Fibroblast of pulmonary artery (primary cell): ENCODE measurements around the gene PLA2G1B.
A peak's percentile ranks its signal among the peaks of the same experiment; 100 is the strongest.

Source experiments
- DNase-seq: peaks from one replicate; pipeline ENCODE4 v3.0.0-alpha.2; 2010; ENCODE audit warnings: low read depth
- H3K4me3 ChIP-seq: replicated peaks from 2 replicates; pipeline ENCODE4 v1.5.1; 2011; ENCODE audit warnings: low read depth, mild to moderate bottlenecking, control low read depth, low read length, moderate library complexity
- TF ChIP-seq, protein P1 (sequence below): IDR thresholded peaks from 2 replicates; pipeline ENCODE4 v1.5.1; 2011; ENCODE audit warnings: mild to moderate bottlenecking, control low read depth, low read length, inconsistent platforms; ENCODE audit errors: missing control alignments

PLA2G1B gene

DNA sequence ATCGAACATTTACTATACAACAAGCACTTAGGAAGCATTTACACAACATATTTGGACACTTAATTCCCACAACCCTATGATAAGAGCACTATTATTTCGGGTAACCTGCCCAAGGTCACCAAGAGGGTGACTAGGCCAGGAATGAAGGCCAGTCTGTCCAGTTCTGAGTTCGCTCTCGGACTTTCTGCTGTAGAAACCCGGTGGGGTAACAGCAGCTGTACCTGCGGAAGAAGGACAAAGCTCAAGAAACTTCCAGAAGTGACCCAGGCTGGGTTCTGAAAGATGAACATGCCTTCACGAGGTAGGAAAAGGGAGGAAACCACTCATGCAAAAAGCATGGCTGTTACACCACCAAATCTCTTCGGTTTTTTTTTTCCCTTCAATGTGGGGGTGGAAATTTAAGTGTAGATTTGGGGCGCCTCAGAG, 10.8 kb downstream of the PLA2G1B start:
- TF ChIP-seq, protein P1, sequence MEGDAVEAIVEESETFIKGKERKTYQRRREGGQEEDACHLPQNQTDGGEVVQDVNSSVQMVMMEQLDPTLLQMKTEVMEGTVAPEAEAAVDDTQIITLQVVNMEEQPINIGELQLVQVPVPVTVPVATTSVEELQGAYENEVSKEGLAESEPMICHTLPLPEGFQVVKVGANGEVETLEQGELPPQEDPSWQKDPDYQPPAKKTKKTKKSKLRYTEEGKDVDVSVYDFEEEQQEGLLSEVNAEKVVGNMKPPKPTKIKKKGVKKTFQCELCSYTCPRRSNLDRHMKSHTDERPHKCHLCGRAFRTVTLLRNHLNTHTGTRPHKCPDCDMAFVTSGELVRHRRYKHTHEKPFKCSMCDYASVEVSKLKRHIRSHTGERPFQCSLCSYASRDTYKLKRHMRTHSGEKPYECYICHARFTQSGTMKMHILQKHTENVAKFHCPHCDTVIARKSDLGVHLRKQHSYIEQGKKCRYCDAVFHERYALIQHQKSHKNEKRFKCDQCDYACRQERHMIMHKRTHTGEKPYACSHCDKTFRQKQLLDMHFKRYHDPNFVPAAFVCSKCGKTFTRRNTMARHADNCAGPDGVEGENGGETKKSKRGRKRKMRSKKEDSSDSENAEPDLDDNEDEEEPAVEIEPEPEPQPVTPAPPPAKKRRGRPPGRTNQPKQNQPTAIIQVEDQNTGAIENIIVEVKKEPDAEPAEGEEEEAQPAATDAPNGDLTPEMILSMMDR, result no peak
- peak overlapping the region; percentile 78 for H3K4me3 ChIP-seq
- DNase-seq, result no peak

DNA sequence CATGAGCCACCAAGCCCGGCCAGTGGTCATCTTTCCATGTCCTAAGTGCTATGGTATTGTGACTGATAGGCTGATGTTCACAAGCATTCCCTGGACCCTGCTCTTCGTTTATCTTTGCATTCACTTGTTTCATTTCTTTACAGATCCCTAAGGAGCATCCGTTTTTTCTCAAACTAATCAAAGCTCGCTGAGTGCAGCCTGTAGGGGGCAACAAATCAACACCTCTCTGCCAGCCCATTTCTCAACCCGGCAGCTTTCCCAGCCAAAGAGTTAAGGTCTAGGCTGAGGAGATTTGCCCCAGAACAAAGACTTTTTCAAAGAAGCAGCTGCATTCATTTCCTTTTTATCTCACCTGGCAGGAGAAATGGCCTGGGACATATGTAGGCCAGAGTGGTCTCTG, 13.4 kb downstream of the PLA2G1B start:
- DNase-seq, result no peak
- TF ChIP-seq, protein P1, result peak; percentile 28
- no peak overlapping the region for H3K4me3 ChIP-seq

DNA sequence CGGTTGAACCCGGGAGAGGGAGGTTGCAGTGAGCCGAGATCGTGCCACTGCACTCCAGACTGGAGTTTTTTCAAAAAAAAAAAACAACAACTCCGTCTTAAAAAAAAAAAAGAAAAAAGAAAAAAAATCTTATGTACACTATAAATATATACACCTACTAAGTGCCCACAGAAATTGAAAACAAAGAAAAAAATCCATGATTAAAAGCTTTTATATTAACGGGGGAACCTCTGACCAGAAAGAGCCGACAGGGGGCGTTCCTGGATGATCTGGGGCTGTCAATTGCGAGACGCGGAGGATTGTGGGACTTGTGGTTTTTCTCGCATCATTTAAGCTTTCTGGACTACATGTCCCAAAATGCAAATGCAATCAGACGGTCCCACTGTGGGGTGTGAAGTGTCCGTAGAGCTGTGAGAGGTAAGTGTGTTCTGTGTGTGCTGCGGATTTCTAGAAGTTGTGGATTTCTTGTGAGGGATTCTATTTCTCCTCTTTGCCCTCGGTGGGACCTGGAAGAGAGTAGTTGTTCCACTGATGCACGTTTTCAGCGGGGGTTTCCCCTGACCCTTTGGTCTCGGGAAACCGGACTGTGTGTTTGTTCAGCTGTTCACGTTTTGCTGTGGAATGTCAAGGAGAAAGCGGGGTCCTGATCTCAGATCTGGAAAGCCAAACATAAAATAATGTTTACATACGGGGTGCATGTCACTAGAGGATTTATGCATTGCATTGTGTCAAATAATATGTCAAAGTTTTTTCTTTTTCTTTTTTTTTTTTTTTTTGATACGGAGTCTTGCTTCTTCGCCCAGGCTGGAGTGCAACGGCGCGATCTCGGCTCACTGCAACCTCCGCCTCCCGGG, 25.4 kb downstream of the PLA2G1B start, which contains the start of gene SIRT4:
Gene SIRT4 (plus strand): TSS at position 360 of the 854 bp plus-strand sequence. CDS start 1,241 bp downstream, outside the sequence.
- DNase-seq, result peak; percentile 96
- peak within 1 kb of the TSS; percentile 76 for H3K4me3 ChIP-seq
- TF ChIP-seq, protein P1, result peak; percentile 74

DNA sequence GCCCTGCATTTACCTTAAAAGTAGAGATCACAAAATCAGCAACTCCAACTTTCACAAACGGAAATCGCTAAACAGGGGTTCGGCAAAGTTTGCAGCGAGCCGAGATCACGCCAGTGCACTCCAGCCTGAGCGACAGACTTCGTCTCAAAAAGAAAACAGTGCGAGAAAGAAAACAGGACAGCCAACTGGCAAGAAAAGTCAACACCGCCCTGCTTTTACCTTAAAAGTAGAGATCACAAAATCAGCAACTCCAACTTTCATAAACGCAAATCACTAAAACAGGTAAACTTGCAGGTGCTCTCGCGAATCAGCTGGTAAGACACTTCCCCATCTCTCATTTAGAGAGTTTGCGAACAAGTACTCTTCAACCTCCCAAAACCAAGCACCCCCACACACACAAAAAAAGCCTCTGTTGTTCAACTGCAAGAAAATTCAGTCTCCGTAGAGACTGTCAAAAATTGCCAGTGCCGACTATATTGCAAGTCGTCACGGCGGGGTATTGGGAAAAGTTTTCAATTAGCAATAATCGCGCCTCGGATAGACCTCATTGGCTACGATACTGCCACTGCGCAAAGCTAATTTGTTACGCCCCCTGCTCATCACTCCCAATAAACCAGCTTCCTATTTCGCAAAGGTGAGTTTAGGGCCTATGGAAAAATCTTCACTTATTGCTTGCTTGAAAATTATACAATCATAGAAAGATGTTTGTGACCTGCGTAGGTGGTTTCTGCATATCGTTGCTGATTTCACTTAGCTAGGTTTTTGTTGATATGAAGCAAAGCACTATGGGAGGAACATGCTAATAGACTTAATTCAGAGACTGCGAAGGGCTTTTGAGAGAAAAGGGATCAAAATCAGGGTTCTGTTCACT, 34.7 kb downstream of the PLA2G1B start, which contains the start of gene RNU4-1:
Gene RNU4-1 (minus strand): TSS at position 577 of the 871 bp plus-strand sequence.
- DNase-seq, result peak; percentile 96
- peak within 1 kb of the TSS; percentile 59 for H3K4me3 ChIP-seq
- TF ChIP-seq, protein P1, result no peak

DNA sequence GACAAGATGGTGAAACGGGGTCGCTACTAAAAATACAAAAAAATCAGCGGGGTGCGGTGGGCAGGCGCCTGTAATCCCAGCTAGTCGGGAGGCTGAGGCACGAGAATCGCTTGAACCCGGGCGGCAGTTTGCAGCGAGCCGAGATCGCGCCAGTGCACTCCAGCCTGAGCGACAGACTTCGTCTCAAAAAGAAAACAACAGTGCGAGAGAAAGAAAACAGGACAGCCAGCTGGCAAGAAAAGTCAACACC, 35.2 kb downstream of the PLA2G1B start:
- TF ChIP-seq, protein P1, result no peak
- H3K4me3 ChIP-seq, result peak overlapping the region; percentile 59
- no peak for DNase-seq

DNA sequence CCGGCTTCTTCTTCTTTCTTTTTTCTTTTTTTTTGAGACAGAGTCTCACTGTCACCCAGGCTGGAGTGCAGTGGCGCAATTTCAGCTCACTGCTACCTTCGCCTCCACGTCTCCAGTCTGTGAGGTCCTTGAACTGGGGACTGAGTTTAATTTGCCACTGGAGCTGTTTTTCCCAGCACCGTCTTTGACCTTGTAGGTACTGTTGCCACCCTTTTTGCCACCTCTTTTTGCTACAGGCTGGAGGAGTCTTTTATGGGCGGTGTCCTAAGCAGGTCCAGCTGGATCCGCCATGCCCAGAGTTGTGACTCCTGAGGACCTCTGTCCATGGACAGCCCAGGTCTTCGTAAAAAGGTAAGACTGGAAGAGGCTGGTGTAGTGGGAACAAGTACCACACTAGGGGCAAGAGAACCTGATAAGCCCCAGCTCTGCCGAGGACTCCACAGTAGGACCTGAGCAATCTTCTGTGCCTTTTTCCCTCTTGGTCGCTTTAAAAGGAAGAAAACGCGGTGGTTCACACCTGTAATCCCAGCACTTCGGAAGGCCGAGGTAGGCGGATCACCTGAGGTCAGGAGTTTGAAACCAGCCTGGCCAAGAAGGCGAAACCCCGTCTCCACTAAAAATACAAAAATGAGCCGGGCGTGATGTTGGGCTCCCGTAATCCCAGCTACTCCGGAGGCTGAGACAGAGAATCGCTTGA, 36.8 kb downstream of the PLA2G1B start:
- peak overlapping the region; percentile 38 for H3K4me3 ChIP-seq
- DNase-seq, result no peak
- TF ChIP-seq, protein P1, result no peak
